Activated CD4-positive, CD25-positive, alpha-beta regulatory T cell treated with anti-CD3 and anti-CD28 coated beads, Interleukin-2, amount 50 U/mL, for 16 hours (primary cell): ENCODE data around the gene DUSP5.
A peak's percentile ranks its signal among the peaks of the same experiment; 100 is the strongest.

Experiments used
- DNase-seq: peaks from one replicate; pipeline ENCODE4 v3.0.0-alpha.2; 2020; ENCODE audit warnings: low read depth, low spot score

Gene DUSP5

DNA sequence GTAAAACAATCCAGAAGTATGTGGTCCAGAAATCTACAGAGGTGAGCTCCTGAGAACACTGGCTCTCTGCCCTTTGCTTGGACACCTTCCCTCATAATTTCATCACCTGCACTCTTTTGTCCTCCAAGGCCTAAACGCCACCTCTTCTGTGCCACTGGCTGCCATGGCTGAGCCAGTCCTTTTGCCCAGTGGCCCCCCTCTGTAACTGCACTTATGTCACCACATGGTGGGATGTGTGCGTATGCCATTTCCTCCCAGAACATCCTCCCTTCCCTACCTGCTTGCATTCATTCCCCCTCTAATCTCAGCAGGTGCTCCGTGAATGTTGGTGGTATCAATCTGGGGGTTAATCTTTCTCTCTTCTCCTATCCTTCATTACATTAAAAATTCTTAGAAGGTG, 17.3 kb upstream of the DUSP5 start:
- DNase-seq = no peak

DNA sequence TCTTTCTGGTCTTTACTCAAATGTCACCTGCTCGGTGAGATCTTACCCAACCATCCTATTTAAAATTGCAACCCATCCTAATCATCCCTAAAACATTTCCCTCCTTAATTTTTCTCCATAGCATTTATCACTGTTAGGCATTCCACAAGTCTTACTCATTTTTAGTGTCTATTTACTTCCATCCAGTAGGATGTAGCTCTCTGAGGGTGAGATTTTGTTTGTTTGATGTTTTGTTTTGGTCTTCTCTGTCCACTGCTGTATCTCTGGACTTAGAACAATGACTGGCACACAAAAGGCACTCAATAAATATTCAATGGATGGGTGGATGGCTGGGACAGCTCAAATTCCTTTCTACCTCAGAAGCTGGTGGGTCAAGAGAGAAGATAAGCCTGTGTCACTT, 15.8 kb upstream of the DUSP5 start:
- DNase-seq = no peak

- DNase-seq = no peak
These were observed 14.1 kb upstream of the DUSP5 start for GRCh38 chr10:110483633-110484032.

- no peak for DNase-seq
These were observed 12.2 kb upstream of the DUSP5 start for GRCh38 chr10:110485541-110485940.

- no peak for DNase-seq
These were observed 10.9 kb upstream of the DUSP5 start for GRCh38 chr10:110486680-110487410.

DNA sequence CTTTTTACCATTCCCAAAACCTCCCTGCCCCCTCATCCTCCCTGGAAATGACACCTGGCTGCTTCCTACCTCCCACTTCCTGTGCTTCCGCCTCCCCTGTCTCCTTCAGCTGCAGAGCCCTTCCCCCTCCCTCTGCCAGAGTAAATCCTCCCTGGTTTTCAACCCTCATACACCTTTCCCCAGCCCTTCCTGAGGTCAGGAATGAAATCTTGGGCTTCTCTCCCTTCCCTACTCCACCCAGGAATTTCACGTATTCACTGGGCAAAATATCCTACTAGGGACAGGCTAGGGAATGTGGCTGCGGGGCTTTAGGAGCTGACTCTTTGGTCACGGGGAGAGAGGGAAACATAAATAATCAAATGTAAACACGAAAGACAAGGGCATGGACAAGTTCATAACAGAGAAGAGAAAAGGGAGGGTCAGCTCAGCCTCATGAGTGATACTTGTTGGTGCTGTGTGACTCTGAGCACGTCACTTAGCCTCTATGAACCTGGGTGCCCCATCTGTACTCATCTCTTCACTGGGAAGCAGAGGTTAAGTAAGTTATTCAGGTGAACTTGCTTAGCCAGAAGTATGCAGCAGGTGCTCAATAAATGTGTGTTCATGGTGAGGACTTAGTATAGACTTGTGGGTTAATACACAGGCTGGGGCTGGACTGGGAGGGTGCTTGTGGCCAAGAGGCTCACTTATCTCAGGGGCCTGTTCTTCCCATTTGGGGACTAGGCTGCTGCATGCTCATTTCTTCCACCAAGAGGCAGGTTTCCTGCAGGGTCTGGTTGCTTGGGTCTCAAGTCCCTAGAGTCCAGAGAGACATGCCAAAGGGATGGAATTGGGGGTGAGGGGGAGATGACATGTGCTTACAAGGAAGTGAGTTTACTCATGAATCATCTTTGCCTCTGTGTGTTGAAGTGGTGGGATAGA, 10.0 kb upstream of the DUSP5 start:
- no peak for DNase-seq

- no peak for DNase-seq
These were observed 9.4 kb upstream of the DUSP5 start for GRCh38 chr10:110488332-110488681.

DNA sequence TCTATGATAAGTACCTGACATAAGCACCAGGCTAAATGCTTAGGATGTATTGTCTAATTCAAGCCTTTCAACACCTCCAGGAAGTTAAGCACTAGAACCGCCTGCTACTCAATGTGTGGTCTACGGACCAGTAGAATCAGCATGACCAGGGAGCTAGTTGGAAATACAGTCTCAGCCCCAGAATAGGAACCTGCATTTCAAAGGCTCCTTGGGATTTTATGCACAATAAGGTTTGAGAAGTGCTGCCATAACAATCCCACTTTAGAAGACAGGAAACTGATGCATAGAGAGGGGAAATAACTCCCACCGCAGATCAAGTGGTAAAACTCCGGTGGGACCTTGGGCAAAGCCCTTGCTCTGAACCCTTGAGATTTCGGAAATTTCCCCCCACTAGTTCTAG, 8.8 kb upstream of the DUSP5 start:
- DNase-seq = no peak

GRCh38 chr10:110490640-110491039, 7.1 kb upstream of the DUSP5 start:
- DNase-seq = no peak

GRCh38 chr10:110491346-110491745, 6.4 kb upstream of the DUSP5 start:
- DNase-seq = no peak

GRCh38 chr10:110492069-110492822, 5.5 kb upstream of the DUSP5 start:
- DNase-seq = no peak

DNA sequence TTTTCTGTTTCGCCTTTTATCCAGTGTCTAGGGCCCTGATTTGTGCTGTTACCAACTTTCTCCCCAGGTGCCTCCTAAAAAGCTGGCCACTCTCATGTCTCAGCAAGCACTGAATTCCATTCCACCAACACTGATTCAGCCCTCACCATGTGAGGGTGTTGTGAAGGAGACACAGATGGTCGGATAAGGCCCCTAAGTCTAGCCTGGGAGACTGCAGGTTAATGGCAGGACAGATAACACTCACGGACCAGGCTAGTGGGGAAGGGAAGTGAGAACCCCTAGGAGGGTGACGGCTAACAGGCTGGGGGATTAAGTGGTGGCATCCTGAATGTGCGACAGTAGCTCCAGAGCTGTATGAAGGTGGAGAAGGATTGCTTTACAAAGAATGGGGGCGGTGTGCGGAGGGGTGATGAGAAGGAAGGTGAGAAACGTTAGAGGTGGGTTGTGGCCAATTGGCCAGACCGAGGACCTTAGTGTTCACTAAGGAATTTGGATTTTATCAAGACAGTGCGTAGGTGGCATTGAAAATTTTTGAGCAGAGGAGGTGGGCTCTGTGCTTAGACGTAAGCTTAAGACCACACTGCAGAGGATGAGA, 3.8 kb upstream of the DUSP5 start:
- DNase-seq = no peak

- no peak for DNase-seq
These were observed 3.2 kb upstream of the DUSP5 start for GRCh38 chr10:110494532-110494931.

DNA sequence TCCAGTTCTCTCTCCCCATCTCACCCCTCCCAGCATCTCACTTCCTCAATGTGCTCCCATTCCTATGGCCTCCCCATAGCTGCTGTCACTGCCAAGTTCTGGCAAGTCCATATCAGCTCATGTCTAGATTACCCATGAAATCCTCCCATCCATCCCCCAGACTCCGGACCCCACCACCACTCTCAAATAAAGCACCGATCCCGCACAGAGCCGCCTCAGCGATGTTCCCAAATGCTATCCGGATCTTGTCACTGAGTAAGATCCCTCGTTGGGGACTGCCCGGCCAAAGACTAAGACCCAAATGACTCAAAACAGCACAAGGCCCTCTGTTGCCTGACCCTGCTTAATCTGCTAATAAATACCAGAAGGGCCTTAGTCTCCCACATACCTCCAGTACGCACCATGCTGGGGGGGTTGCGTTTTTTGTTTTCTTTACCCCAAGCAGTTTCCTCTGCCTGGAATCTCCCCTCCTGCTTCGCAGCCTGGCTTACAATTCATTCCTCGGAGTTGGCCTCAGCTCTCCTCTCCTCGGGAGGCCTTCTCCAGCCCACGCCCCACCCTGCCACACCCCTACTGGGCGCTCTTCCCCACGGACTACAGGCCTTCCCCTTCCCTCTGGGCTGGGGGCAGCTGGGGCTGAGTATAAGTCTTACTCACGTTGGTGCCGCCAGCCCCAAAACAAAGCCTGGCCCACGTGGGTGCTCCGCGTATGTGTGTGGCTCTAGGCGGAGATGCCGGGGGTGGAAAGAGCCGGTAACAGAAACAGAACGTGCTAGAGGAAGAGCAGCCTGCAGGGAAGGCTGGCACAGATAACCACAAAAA, 1.8 kb upstream of the DUSP5 start:
- no peak for DNase-seq

- DNase-seq = no peak
These were observed 912 bp upstream of the DUSP5 start for GRCh38 chr10:110496553-110497437.

- DNase-seq = peak; percentile 22
These were observed 627 bp downstream of the DUSP5 start for GRCh38 chr10:110498087-110498981.

GRCh38 chr10:110498982-110499795, 1.5 kb downstream of the DUSP5 start:
- DNase-seq = no peak
